Caco-2 (cell line): Measurements from ENCODE around the gene SEC14L6. TPM values are rescaled to one million over a fixed set of nuclear protein-coding genes. Genes with fewer than 3 reads are reported as not detected.

Experiments used
- BruUV-seq: library from RNA; stranded (reverse); fragments of 400-500 nt; replicated peaks from 2 replicates; lab custom pipeline; 2021; lab: Mats Ljungman, UMichigan
- CTCF ChIA-PET: fragments of 300-600 bp; sonication (Branson Sonifier 250); formaldehyde crosslinking; loops from one replicate; lab custom pipeline; 2022; ENCODE audit warnings: antibody characterized with exemption; lab: Charles Lee
- POLR2A ChIA-PET: fragments of 300-600 bp; sonication (Branson Sonifier 250); formaldehyde crosslinking; loops from one replicate; lab custom pipeline; 2022; ENCODE audit warnings: antibody characterized with exemption; lab: Charles Lee
- DNase-seq, 2 experiments: peaks; one replicate each; pipeline versions ENCODE4 v3.0.0 to v3.0.0-alpha.2; 2020 to 2022
- H3K27me3 ChIP-seq: replicated peaks from 2 replicates; pipeline ENCODE4 v1.6.0; 2011; ENCODE audit warnings: low read length; ENCODE audit not compliant: control insufficient read depth, insufficient read depth
- H3K36me3 ChIP-seq: 2 replicates; pipeline ENCODE4 v1.5.1; 2011; ENCODE audit warnings: low read length; ENCODE audit not compliant: control insufficient read depth, insufficient read depth
- H3K4me1 ChIP-seq: fragments of 250-450 bp; sonication (Bioruptor Pico); 2 replicates; pipeline ENCODE4 v1.5.1; 2020; ENCODE audit warnings: mild to moderate bottlenecking
- H3K4me3 ChIP-seq: 2 replicates; pipeline ENCODE4 v1.5.1; 2011; ENCODE audit warnings: low read depth, mild to moderate bottlenecking, control low read depth, low read length
- H3K9me3 ChIP-seq: fragments of 250-450 bp; sonication (Bioruptor Pico); 2 replicates; pipeline ENCODE4 v1.5.1; 2020; ENCODE audit warnings: mild to moderate bottlenecking, moderate library complexity
- H3K27ac Mint-ChIP-seq: one replicate; pipeline ENCODE4 v1.8.0; 2022; ENCODE audit warnings: mixed read lengths; ENCODE audit not compliant: unreplicated experiment
- H3K27me3 Mint-ChIP-seq: one replicate; pipeline ENCODE4 v1.8.0; 2022; ENCODE audit warnings: mixed read lengths; ENCODE audit not compliant: insufficient read depth, unreplicated experiment
- H3K36me3 Mint-ChIP-seq: one replicate; pipeline ENCODE4 v1.8.0; 2022; ENCODE audit warnings: mild to moderate bottlenecking, mixed read lengths; ENCODE audit not compliant: insufficient read depth, unreplicated experiment
- H3K4me1 Mint-ChIP-seq: one replicate; pipeline ENCODE4 v1.8.0; 2022; ENCODE audit warnings: low read depth, mixed read lengths; ENCODE audit not compliant: unreplicated experiment
- H3K4me3 Mint-ChIP-seq: one replicate; pipeline ENCODE4 v1.8.0; 2022; ENCODE audit warnings: mild to moderate bottlenecking, moderate library complexity, mixed read lengths; ENCODE audit not compliant: unreplicated experiment
- H3K9me3 Mint-ChIP-seq: one replicate; pipeline ENCODE4 v1.8.0; 2022; ENCODE audit warnings: mixed read lengths; ENCODE audit not compliant: unreplicated experiment
- intact Hi-C: fragments of 100-400 bp; cut with micrococcal nuclease; formaldehyde crosslinking; loops from one replicate; pipeline ENCODE4 v1.10.0; 2022; ENCODE audit not compliant: unreplicated experiment
- total RNA-seq: library from RNA; stranded (reverse); gene quantifications from 2 replicates; pipeline ENCODE4 v1.2.3, GENCODE V29; 2022
- TF ChIP-seq, protein P1 (sequence below), 2 experiments: fragments of 200-600 bp in 1 of 2; IDR thresholded peaks; 1 replicate in 1 of 2; 2 replicates in 1 of 2; pipeline versions ENCODE4 v1.5.1 to v1.8.0; 2011 to 2022; ENCODE audit warnings: antibody characterized with exemption in 1 of 2, control low read depth in 1 of 2, inconsistent platforms in 1 of 2, low read depth in 1 of 2, low read length in 1 of 2, mild to moderate bottlenecking in 1 of 2, moderate library complexity in 1 of 2; ENCODE audit not compliant: insufficient read depth in 1 of 2, severe bottlenecking in 1 of 2, unreplicated experiment in 1 of 2

The SEC14L6 gene
- total RNA-seq, 1 experiment from 2014 or later: 0.14 TPM

DNA sequence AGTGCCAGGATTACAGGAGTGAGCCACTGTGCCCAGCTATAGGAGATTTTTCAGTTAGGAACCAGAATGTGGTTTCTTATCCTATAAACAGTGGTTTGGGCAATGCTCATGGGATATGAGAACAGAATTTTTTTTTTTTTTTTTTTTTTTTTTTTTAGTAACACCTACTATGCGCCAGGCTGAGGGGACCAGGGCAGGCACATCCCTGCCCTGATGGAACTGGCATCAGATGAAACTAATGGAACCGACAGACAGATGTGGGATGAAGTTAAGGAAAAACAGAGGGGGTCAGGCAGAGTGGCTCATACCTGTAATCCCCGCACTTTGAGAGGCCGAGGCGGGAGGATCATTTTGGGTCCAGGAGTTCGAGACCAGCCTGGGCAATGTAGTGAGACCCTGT is 45.9 kb downstream of the SEC14L6 start:
- Histone ChIP-seq H3K36me3 (no peaks in the 10 kb centered on the region), H3K27me3 (no peaks in the 10 kb centered on the region), H3K4me3 (no peak overlapping the region), H3K4me1 (no peaks in the 10 kb centered on the region), H3K9me3 (no peaks in the 10 kb centered on the region)
- intact Hi-C loops: no loop called here
- no peaks in the 10 kb centered on the region for H3K4me1 Mint-ChIP-seq
- no peaks in the 10 kb centered on the region for H3K36me3 Mint-ChIP-seq
- H3K4me3 Mint-ChIP-seq: no peak overlapping the region
- TF ChIP-seq, protein P1, sequence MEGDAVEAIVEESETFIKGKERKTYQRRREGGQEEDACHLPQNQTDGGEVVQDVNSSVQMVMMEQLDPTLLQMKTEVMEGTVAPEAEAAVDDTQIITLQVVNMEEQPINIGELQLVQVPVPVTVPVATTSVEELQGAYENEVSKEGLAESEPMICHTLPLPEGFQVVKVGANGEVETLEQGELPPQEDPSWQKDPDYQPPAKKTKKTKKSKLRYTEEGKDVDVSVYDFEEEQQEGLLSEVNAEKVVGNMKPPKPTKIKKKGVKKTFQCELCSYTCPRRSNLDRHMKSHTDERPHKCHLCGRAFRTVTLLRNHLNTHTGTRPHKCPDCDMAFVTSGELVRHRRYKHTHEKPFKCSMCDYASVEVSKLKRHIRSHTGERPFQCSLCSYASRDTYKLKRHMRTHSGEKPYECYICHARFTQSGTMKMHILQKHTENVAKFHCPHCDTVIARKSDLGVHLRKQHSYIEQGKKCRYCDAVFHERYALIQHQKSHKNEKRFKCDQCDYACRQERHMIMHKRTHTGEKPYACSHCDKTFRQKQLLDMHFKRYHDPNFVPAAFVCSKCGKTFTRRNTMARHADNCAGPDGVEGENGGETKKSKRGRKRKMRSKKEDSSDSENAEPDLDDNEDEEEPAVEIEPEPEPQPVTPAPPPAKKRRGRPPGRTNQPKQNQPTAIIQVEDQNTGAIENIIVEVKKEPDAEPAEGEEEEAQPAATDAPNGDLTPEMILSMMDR (IDR thresholded peaks at IDR 0.05; ENCODE audit: insufficient read depth in 1 of 2, low read depth in 1 of 2, low read length in 1 of 2, severe bottlenecking in 1 of 2, unreplicated experiment in 1 of 2): no peak
- BruUV-seq: no TSS peak
- H3K27me3 Mint-ChIP-seq: peaks cover 3% of the 10 kb centered on the region
- H3K9me3 Mint-ChIP-seq: no peaks in the 10 kb centered on the region
- CTCF ChIA-PET: no interaction called here
- no peak for DNase-seq
- no peak overlapping the region for H3K27ac Mint-ChIP-seq
- POLR2A ChIA-PET: no interaction called here

GRCh38 chr22:30497466-30498150 is 48.9 kb downstream of the SEC14L6 start:
- no TSS peak for BruUV-seq
- no peaks in the 10 kb centered on the region; the same call in 1 of the 2 replicates for H3K27me3 ChIP-seq
- H3K4me3 Mint-ChIP-seq: no peak overlapping the region
- intact Hi-C loops: no loop called here
- TF ChIP-seq, protein P1 (IDR thresholded peaks at IDR 0.05; ENCODE audit: insufficient read depth in 1 of 2, low read depth in 1 of 2, low read length in 1 of 2, severe bottlenecking in 1 of 2, unreplicated experiment in 1 of 2): no peak
- CTCF ChIA-PET: interaction anchor here (0.6 to 0.7 kb wide), 2 partner anchors 43 to 104 kb away, joined by 3 read pairs; no protein-coding TSS in a partner anchor
- H3K9me3 ChIP-seq: no peaks in the 10 kb centered on the region
- H3K36me3 ChIP-seq: no peaks in the 10 kb centered on the region
- DNase-seq: peak in 1 of 2 experiments; percentile 13
- no peak overlapping the region for H3K4me3 ChIP-seq
- peaks cover 3% of the 10 kb centered on the region for H3K27me3 Mint-ChIP-seq
- POLR2A ChIA-PET: no interaction called here
- H3K4me1 ChIP-seq: no peaks in the 10 kb centered on the region
- no peaks in the 10 kb centered on the region for H3K36me3 Mint-ChIP-seq
- H3K4me1 Mint-ChIP-seq: no peaks in the 10 kb centered on the region
- no peaks in the 10 kb centered on the region for H3K9me3 Mint-ChIP-seq
- H3K27ac Mint-ChIP-seq: no peak overlapping the region

DNA sequence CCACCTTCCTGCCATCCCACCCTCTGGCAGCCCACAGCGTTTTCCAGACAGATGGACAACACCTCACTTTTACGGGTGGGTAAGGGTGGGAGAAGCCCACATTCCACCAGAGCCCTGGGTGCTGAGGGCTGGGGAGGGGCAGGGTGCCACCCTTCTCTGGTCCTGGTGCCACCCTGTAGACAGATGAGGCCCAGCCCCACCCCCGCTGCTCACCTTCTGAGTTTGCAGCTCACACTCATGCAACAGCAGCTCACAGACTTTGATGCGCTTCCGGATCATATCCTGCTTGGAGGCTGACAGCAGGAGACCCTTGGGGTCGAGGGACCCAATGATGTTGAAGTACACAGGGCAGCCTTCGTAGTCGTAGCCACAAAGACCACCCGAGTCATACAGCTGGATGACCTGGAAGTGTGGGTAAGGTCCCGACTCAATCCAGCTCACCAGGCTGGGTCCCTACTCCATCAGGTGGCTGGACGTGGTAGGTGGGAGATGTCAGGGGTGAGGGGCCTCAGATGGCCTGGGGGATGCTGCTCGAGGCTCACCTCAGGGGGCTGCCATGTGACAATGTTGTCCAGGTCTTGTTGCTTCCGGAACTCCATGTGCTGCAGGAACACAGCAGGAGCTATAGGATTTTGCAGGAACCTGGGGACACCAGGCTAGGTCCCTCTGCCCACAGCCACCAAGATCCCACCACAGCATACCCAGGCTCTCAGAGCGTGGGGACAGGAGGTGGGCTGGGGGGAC is 51.3 kb downstream of the SEC14L6 start:
- H3K4me3 ChIP-seq: no peak overlapping the region
- no peak for DNase-seq
- CTCF ChIA-PET: interaction anchor here (0.6 kb wide), 2 partner anchors 112 to 798 kb away, joined by 3 to 4 read pairs; partner anchors contain the start of gene TCN2
- H3K27me3 Mint-ChIP-seq: no peaks in the 10 kb centered on the region
- no peaks in the 10 kb centered on the region for H3K36me3 ChIP-seq
- TF ChIP-seq, protein P1 (IDR thresholded peaks at IDR 0.05; ENCODE audit: insufficient read depth in 1 of 2, low read depth in 1 of 2, low read length in 1 of 2, severe bottlenecking in 1 of 2, unreplicated experiment in 1 of 2): no peak
- H3K4me3 Mint-ChIP-seq: no peak overlapping the region
- intact Hi-C loops: no loop called here
- POLR2A ChIA-PET: interaction anchor here (0.8 kb wide), 1 partner anchor 36 kb away, joined by 6 read pairs; no protein-coding TSS in a partner anchor
- H3K9me3 ChIP-seq: no peaks in the 10 kb centered on the region
- H3K27me3 ChIP-seq: no peaks in the 10 kb centered on the region; the same call in 1 of the 2 replicates
- no peaks in the 10 kb centered on the region for H3K4me1 Mint-ChIP-seq
- H3K36me3 Mint-ChIP-seq: no peaks in the 10 kb centered on the region
- H3K4me1 ChIP-seq: no peaks in the 10 kb centered on the region
- no TSS peak for BruUV-seq
- no peak overlapping the region for H3K27ac Mint-ChIP-seq
- no peaks in the 10 kb centered on the region for H3K9me3 Mint-ChIP-seq
